GM12878 (cell line): ENCODE results near the gene CENPP.

ENCODE experiments used
- CHD4 ChIP-seq: fragments of 200-600 bp; sonication (generic); IDR thresholded peaks from 2 replicates; pipeline ENCODE4 v1.6.1; 2016; ENCODE audit warnings: mild to moderate bottlenecking
- CREB1 ChIP-seq: IDR thresholded peaks from 2 replicates; pipeline ENCODE4 v1.6.1; 2012; ENCODE audit warnings: low read depth, mild to moderate bottlenecking, inconsistent platforms
- CTCF ChIP-seq, 3 experiments: IDR thresholded peaks in 2 of 3; conservative IDR thresholded peaks in 1 of 3; 2 replicates each; pipeline ENCODE4 v1.5.1; 2011; ENCODE audit warnings: low read depth in 3 of 3, low read length in 3 of 3, mild to moderate bottlenecking in 3 of 3, control low read depth in 2 of 3, moderate library complexity in 2 of 3, inconsistent platforms in 1 of 3, mixed read lengths in 1 of 3; ENCODE audit not compliant: control insufficient read depth in 2 of 3, insufficient read depth in 1 of 3; ENCODE audit errors: extremely low read depth in 1 of 3
- EZH2 ChIP-seq: IDR thresholded peaks from 2 replicates; pipeline ENCODE4 v1.6.1; 2012; ENCODE audit warnings: low read depth, mild to moderate bottlenecking, control low read depth, inconsistent platforms, low read length, borderline replicate concordance; ENCODE audit not compliant: control insufficient read depth
- RFX5 ChIP-seq: IDR thresholded peaks from 2 replicates; pipeline ENCODE4 v1.6.1; 2011; ENCODE audit warnings: low read depth, low read length, improper control_type of control experiment

GRCh38 chr9:92563116-92564100 is 237.7 kb downstream of the CENPP start:
- TF ChIP-seq EZH2 (no peak), CTCF (IDR thresholded peaks at IDR 0.05 in 2 of 3, conservative IDR thresholded peaks at IDR 0.05 in 1 of 3; ENCODE audit: control insufficient read depth in 2 of 3, extremely low read depth in 1 of 3, insufficient read depth in 1 of 3, low read depth in 3 of 3, low read length in 3 of 3) (no peak), RFX5 (no peak), CHD4 (no peak), CREB1 (no peak)
